ENCODE data around the gene CSTB.
A peak's percentile ranks its signal among the peaks of the same experiment; 100 is the strongest.

Gene CSTB

GRCh38 chr21:43818685-43819084, 42.6 kb upstream of the CSTB start:
- no peaks in the 10 kb centered on the region for H3K27me3 ChIP-seq (ENCODE audit: control insufficient read depth in 3 of 3, insufficient read depth in 3 of 3, low read depth in 1 of 3, low read length in 3 of 3)
- WGBS, 2 donors (ENCODE audit: extremely low coverage in 2 of 2, insufficient read length in 2 of 2, insufficient replicate concordance in 1 of 2), result no CpG with 5 or more reads among the region's 3 CpGs
- H3K4me2 ChIP-seq (ENCODE audit: insufficient read depth, low read length, poor library complexity, severe bottlenecking), result no peak overlapping the region
- H2BK5ac ChIP-seq (ENCODE audit: low read length), result no peak overlapping the region
- no peaks in the 10 kb centered on the region for H3K36me3 ChIP-seq (replicated peaks in 1 of 2; ENCODE audit: control insufficient read depth in 2 of 2, insufficient read depth in 2 of 2, low read length in 2 of 2)
- no peak overlapping the region for H3K9ac ChIP-seq (ENCODE audit: low read depth, low read length, poor library complexity)
- H4K91ac ChIP-seq (ENCODE audit: low read depth, low read length, poor library complexity), result no peak overlapping the region
- no peak overlapping the region for H3K27ac ChIP-seq (replicated peaks; ENCODE audit: low read length)
- H3K4me3 ChIP-seq (ENCODE audit: low read length in 2 of 2), result no peak overlapping the region
- no peak overlapping the region for H2AK5ac ChIP-seq (ENCODE audit: low read depth, low read length)
- no peak overlapping the region for H2BK15ac ChIP-seq (ENCODE audit: low read length)
- H3K79me1 ChIP-seq (ENCODE audit: low read depth, low read length), result no peaks in the 10 kb centered on the region
- H3K9me3 ChIP-seq (replicated peaks in 1 of 2; ENCODE audit: control insufficient read depth in 2 of 2, insufficient read depth in 1 of 2, low read depth in 1 of 2, low read length in 2 of 2), result peaks cover 3 to 6% of the 10 kb centered on the region in 2 donors
- no peak overlapping the region for H3K4ac ChIP-seq (ENCODE audit: low read length)
- H4K8ac ChIP-seq (ENCODE audit: low read depth, low read length), result no peak overlapping the region
- no peak overlapping the region for H2AFZ ChIP-seq (ENCODE audit: low read length)
- peaks cover 5 to 8% of the 10 kb centered on the region in 2 donors for H3K4me1 ChIP-seq (ENCODE audit: control insufficient read depth in 2 of 2, insufficient read depth in 1 of 2, low read depth in 1 of 2, low read length in 2 of 2)
- H3K23ac ChIP-seq (ENCODE audit: low read depth, low read length, poor library complexity), result no peak overlapping the region
- H2BK120ac ChIP-seq (ENCODE audit: low read depth, low read length), result no peak overlapping the region
- H3K18ac ChIP-seq (ENCODE audit: low read length), result no peak overlapping the region
- no peak for DNase-seq (ENCODE audit: low spot score)
- H2BK12ac ChIP-seq (ENCODE audit: low read length), result no peak overlapping the region
- no peak overlapping the region for H3K14ac ChIP-seq (ENCODE audit: low read length)

- peak overlapping the region; percentile 80 for H3K18ac ChIP-seq (ENCODE audit: low read length)
- no peak overlapping the region for H4K8ac ChIP-seq (ENCODE audit: low read depth, low read length)
- H3K4me3 ChIP-seq (ENCODE audit: low read length in 2 of 2), result no peak overlapping the region
- no peak overlapping the region for H4K91ac ChIP-seq (ENCODE audit: low read depth, low read length, poor library complexity)
- peak overlapping the region; percentile 0 for H3K14ac ChIP-seq (ENCODE audit: low read length)
- H3K79me1 ChIP-seq (ENCODE audit: low read depth, low read length), result no peaks in the 10 kb centered on the region
- H2AK5ac ChIP-seq (ENCODE audit: low read depth, low read length), result peak overlapping the region; percentile 91
- no peak overlapping the region for H3K4me2 ChIP-seq (ENCODE audit: insufficient read depth, low read length, poor library complexity, severe bottlenecking)
- H3K23ac ChIP-seq (ENCODE audit: low read depth, low read length, poor library complexity), result peak overlapping the region; percentile 0
- DNase-seq (ENCODE audit: low spot score), result no peak
- no peak overlapping the region for H3K9ac ChIP-seq (ENCODE audit: low read depth, low read length, poor library complexity)
- H2BK120ac ChIP-seq (ENCODE audit: low read depth, low read length), result no peak overlapping the region
- H2BK15ac ChIP-seq (ENCODE audit: low read length), result peak overlapping the region; percentile 54
- H2BK12ac ChIP-seq (ENCODE audit: low read length), result peak overlapping the region; percentile 22
- H3K9me3 ChIP-seq (replicated peaks in 1 of 2; ENCODE audit: control insufficient read depth in 2 of 2, insufficient read depth in 1 of 2, low read depth in 1 of 2, low read length in 2 of 2), result peaks cover 3 to 6% of the 10 kb centered on the region in 2 donors
- peak overlapping the region; percentile 82 for H2BK5ac ChIP-seq (ENCODE audit: low read length)
- peaks cover 5 to 8% of the 10 kb centered on the region in 2 donors for H3K4me1 ChIP-seq (ENCODE audit: control insufficient read depth in 2 of 2, insufficient read depth in 1 of 2, low read depth in 1 of 2, low read length in 2 of 2)
- WGBS, 2 donors (ENCODE audit: extremely low coverage in 2 of 2, insufficient read length in 2 of 2, insufficient replicate concordance in 1 of 2), result no CpG with 5 or more reads among the region's 29 CpGs
- H3K27ac ChIP-seq (replicated peaks; ENCODE audit: low read length), result no peak overlapping the region
- H3K36me3 ChIP-seq (replicated peaks in 1 of 2; ENCODE audit: control insufficient read depth in 2 of 2, insufficient read depth in 2 of 2, low read length in 2 of 2), result no peaks in the 10 kb centered on the region
- H3K27me3 ChIP-seq (ENCODE audit: control insufficient read depth in 3 of 3, insufficient read depth in 3 of 3, low read depth in 1 of 3, low read length in 3 of 3), result no peaks in the 10 kb centered on the region
- H3K4ac ChIP-seq (ENCODE audit: low read length), result no peak overlapping the region
- no peak overlapping the region for H2AFZ ChIP-seq (ENCODE audit: low read length)
Observed at GRCh38 chr21:43817157-43818086, 41.3 kb upstream of the CSTB start.

GRCh38 chr21:43816611-43817071, 40.5 kb upstream of the CSTB start:
- Histone ChIP-seq H4K91ac (ENCODE audit: low read depth, low read length, poor library complexity) (no peak overlapping the region), H3K9ac (ENCODE audit: low read depth, low read length, poor library complexity) (no peak overlapping the region), H3K27me3 (ENCODE audit: control insufficient read depth in 3 of 3, insufficient read depth in 3 of 3, low read depth in 1 of 3, low read length in 3 of 3) (no peaks in the 10 kb centered on the region), H3K4me1 (ENCODE audit: control insufficient read depth in 2 of 2, insufficient read depth in 1 of 2, low read depth in 1 of 2, low read length in 2 of 2) (peaks cover 5 to 8% of the 10 kb centered on the region in 2 donors), H2BK12ac (ENCODE audit: low read length) (peak overlapping the region; percentile 73), H3K4me2 (ENCODE audit: insufficient read depth, low read length, poor library complexity, severe bottlenecking) (no peak overlapping the region), H2BK15ac (ENCODE audit: low read length) (peak overlapping the region; percentile 54), H3K9me3 (replicated peaks in 1 of 2; ENCODE audit: control insufficient read depth in 2 of 2, insufficient read depth in 1 of 2, low read depth in 1 of 2, low read length in 2 of 2) (peaks cover 3 to 6% of the 10 kb centered on the region in 2 donors), H3K23ac (ENCODE audit: low read depth, low read length, poor library complexity) (peak overlapping the region; percentile 0), H3K79me1 (ENCODE audit: low read depth, low read length) (no peaks in the 10 kb centered on the region), H2AFZ (ENCODE audit: low read length) (no peak overlapping the region), H3K27ac (replicated peaks; ENCODE audit: low read length) (no peak overlapping the region), H3K18ac (ENCODE audit: low read length) (peak overlapping the region; percentile 80), H3K4ac (ENCODE audit: low read length) (no peak overlapping the region), H2AK5ac (ENCODE audit: low read depth, low read length) (peak overlapping the region; percentile 48), H3K14ac (ENCODE audit: low read length) (peak overlapping the region; percentile 0), H3K36me3 (replicated peaks in 1 of 2; ENCODE audit: control insufficient read depth in 2 of 2, insufficient read depth in 2 of 2, low read length in 2 of 2) (no peaks in the 10 kb centered on the region), H2BK5ac (ENCODE audit: low read length) (peak overlapping the region; percentile 82), H3K4me3 (ENCODE audit: low read length in 2 of 2) (no peak overlapping the region), H4K8ac (ENCODE audit: low read depth, low read length) (no peak overlapping the region), H2BK120ac (ENCODE audit: low read depth, low read length) (no peak overlapping the region)
- WGBS, 2 donors (ENCODE audit: extremely low coverage in 2 of 2, insufficient read length in 2 of 2, insufficient replicate concordance in 1 of 2), result no CpG with 5 or more reads among the region's 14 CpGs
- no peak for DNase-seq (ENCODE audit: low spot score)

- Histone ChIP-seq H3K4me3 (ENCODE audit: low read length in 2 of 2) (no peak overlapping the region), H2AK5ac (ENCODE audit: low read depth, low read length) (peak overlapping the region; percentile 48), H4K91ac (ENCODE audit: low read depth, low read length, poor library complexity) (peak overlapping the region; percentile 38), H3K4me1 (ENCODE audit: control insufficient read depth in 2 of 2, insufficient read depth in 1 of 2, low read depth in 1 of 2, low read length in 2 of 2) (peaks cover 6 to 10% of the 10 kb centered on the region in 2 donors), H3K27me3 (ENCODE audit: control insufficient read depth in 3 of 3, insufficient read depth in 3 of 3, low read depth in 1 of 3, low read length in 3 of 3) (no peaks in the 10 kb centered on the region), H3K9ac (ENCODE audit: low read depth, low read length, poor library complexity) (no peak overlapping the region), H3K18ac (ENCODE audit: low read length) (peak overlapping the region; percentile 50), H4K8ac (ENCODE audit: low read depth, low read length) (no peak overlapping the region), H2BK120ac (ENCODE audit: low read depth, low read length) (no peak overlapping the region), H3K14ac (ENCODE audit: low read length) (peak overlapping the region; percentile 75), H3K79me1 (ENCODE audit: low read depth, low read length) (no peaks in the 10 kb centered on the region), H2BK12ac (ENCODE audit: low read length) (no peak overlapping the region), H3K27ac (replicated peaks; ENCODE audit: low read length) (no peak overlapping the region), H3K4ac (ENCODE audit: low read length) (peak overlapping the region; percentile 0), H3K36me3 (replicated peaks in 1 of 2; ENCODE audit: control insufficient read depth in 2 of 2, insufficient read depth in 2 of 2, low read length in 2 of 2) (no peaks in the 10 kb centered on the region), H3K9me3 (replicated peaks in 1 of 2; ENCODE audit: control insufficient read depth in 2 of 2, insufficient read depth in 1 of 2, low read depth in 1 of 2, low read length in 2 of 2) (peaks cover 3 to 6% of the 10 kb centered on the region in 2 donors), H2BK15ac (ENCODE audit: low read length) (no peak overlapping the region), H3K4me2 (ENCODE audit: insufficient read depth, low read length, poor library complexity, severe bottlenecking) (no peak overlapping the region), H2AFZ (ENCODE audit: low read length) (no peak overlapping the region), H2BK5ac (ENCODE audit: low read length) (peak overlapping the region; percentile 48), H3K23ac (ENCODE audit: low read depth, low read length, poor library complexity) (no peak overlapping the region)
- no peak for DNase-seq (ENCODE audit: low spot score)
- WGBS, 2 donors (ENCODE audit: extremely low coverage in 2 of 2, insufficient read length in 2 of 2, insufficient replicate concordance in 1 of 2), result no CpG with 5 or more reads among the region's 15 CpGs
Observed at GRCh38 chr21:43815991-43816390, 39.9 kb upstream of the CSTB start.
